GM18498 (cell line): Measurements from ENCODE around the gene BCAS3.
"Not testable (repeated sequence)": the region's sequence is repeated elsewhere in the genome, so short reads cannot be mapped to it uniquely, and the experiment has no call there.

Experiments used
- ATAC-seq: cut with Tn5 transposase; IDR thresholded peaks from one replicate; pipeline ENCODE4 v1.9.1; 2021; ENCODE audit warnings: mild to moderate bottlenecking, moderate library complexity; ENCODE audit not compliant: unreplicated experiment

The BCAS3 gene

GRCh38 chr17:61426482-61427304 is 749.0 kb downstream of the BCAS3 start:
- no peak for ATAC-seq

DNA sequence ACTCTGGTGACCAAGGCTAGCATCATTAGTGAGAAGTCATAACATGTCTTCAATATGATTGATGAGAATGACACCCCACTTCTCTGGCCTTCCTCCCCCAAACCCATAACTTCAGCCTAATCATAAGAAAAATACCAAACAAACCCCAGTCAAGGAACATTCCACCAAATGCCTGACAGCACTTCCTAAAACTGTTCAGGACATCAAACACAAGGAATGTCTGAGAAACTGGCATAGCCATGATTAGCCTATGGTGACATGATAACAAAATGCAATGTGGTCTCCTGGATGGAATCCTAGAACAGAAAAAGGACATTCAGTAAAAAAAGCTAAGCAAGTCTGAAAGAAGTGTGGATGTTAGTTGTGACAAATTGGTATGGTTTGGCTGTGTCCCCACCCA is 749.9 kb downstream of the BCAS3 start:
- ATAC-seq, result no peak

DNA sequence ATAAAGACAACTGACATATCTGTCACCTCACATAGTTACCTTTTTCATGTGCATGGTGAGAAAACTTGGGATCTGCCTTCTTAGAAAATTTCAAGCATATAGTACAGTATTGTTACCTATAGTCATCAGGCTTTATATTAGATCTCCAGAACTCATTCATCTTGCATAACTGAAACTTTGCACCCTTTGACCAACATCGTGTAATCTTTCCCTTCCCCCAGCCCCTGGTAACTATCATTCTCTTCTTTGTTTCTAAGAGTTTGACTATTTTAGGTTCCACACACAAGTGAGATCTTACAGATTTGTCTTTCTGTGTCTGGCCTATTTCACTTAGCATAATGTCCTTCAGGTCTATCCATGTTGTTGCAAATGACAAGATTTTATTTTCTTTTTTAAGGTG is 751.6 kb downstream of the BCAS3 start:
- ATAC-seq, result no peak

GRCh38 chr17:61429831-61430230 is 752.2 kb downstream of the BCAS3 start:
- not testable (repeated sequence) for ATAC-seq

GRCh38 chr17:61431594-61432311 is 754.1 kb downstream of the BCAS3 start:
- ATAC-seq, result no peak

DNA sequence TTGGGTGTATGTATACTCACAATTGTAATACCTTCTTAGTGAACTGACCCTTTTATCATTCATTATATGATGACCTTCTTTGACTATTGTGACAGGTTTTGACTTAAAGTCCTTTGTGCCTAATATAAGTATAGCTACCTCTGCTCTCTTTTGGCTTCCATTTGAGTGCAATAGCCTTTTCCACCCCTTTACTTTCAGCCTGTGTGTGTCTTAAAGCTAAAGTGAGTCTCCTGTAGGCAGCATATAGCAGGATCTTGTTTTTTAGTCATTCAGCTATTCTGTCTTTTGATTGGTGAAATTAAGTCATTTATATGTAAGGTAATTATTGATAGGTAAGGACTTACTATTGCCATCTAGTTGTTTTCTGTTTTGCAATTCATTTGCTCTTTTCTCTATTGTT is 758.6 kb downstream of the BCAS3 start:
- no peak for ATAC-seq

DNA sequence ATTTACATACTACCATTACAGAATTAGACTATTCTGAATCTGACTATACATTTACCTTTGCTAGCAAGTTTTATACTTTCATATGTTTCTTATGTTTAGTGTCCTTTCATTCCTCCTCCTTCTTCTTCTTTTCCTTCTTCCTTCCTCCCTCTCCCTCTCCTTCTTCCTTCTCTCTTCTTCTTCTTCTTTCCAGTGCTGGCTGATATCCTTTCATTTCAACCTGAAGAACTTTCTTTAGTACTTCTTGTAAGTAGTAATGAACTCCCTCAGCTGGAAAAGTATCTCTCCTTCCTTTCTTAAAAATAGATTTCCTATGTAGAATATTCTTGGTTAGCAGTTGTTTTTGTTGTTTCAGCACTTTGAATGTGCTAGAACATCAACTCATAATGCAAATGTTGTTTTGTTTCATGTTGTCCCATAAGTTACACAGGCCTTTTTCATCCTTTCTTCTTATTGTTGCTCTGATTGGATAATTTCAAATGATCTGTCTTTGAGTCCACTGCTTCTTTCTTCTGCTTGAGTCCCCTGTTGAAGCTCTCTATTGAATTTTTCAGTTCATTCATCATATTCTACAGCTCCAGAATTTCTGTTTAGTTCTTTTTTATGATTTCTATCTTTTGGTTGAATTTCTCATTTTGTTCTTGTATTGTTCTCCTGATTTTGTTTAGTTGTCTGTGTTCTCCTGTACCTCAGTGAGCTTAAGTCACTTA is 759.5 kb downstream of the BCAS3 start:
- ATAC-seq, result no peak

- ATAC-seq, result no peak
These were observed 763.0 kb downstream of the BCAS3 start for GRCh38 chr17:61440697-61441096.

DNA sequence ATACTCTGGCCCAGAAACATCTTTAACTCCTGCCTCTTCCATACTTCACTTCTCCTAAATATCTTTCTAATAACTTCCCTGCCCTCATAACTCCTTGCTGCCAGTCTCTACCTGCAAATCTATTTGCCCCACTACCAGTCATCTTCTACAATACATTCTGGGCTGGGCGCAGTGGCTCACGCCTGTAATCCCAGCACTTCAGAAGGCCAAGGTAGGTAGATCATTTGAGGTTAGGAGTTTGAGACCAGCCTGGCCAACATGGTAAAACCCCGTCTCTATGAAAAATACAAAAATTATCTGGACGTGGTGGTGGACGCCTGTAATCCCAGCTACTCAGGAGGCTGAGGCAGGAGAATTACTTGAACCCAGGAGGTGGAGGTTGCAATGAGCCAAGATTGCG is 763.9 kb downstream of the BCAS3 start:
- ATAC-seq, result not testable (repeated sequence)

- ATAC-seq, result no peak
These were observed 764.6 kb downstream of the BCAS3 start for GRCh38 chr17:61442136-61442775.
